GM18868 (cell line): Measurements from ENCODE around the gene OST4.
A peak's percentile ranks its signal among the peaks of the same experiment; 100 is the strongest.

Source experiments
- ATAC-seq: cut with Tn5 transposase; IDR thresholded peaks from one replicate; pipeline ENCODE4 v1.9.1; 2021; ENCODE audit warnings: mild to moderate bottlenecking, moderate library complexity; ENCODE audit not compliant: unreplicated experiment

OST4 gene

DNA sequence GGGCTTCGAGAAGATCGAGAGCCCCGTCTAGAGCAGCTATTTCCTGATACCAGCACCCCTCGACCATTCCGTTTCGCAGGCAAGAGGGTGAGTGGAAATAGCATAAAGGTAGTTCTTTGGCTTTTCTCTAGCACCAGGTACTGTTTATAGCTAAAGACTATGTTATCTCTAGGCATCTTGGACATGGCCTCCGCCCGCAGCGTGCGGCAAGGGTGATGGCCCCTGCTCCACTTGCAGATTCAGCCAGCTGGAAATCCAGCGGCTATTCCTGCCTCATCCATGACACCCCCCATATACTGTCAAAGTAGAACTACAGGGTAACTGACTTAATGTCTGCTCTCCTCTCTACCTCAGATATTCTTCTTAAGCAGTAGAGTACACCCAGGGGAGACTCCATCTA lies 16.7 kb downstream of the OST4 start:
- ATAC-seq = no peak

DNA sequence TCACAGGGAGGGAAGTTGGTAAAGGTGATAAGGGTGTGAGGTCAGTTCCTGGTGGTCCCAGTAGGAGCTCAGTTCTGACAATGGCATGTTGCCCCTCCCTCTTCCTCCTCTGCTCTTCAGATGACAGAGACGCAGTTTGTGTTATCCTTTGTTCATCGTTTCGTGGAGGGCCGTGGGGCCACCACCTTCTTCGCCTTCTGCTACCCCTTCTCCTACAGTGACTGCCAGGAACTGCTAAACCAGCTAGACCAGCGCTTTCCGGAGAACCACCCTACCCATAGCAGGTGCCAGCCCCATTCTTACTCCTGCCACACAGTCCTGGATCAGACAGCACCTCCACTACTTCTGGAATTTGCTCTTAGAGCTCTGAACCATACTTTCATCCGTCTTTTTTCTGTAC lies 17.7 kb downstream of the OST4 start:
- no peak for ATAC-seq

DNA sequence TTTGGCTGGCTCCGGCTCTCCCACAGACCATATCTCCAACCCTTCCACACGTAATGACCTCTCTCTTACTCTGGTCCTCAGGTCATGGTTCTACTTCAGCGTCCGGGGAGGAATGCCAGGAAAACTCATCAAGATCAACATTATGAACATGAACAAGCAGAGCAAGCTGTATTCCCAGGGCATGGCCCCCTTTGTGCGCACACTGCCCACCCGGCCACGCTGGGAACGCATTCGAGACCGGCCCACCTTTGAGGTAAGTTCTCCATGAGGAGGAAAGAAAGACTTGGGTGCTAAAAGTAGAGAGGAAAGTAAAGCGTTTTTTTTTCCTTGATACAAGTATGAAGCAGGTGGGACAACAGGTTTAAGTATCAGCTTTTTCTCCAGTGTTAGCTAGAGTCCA lies 18.1 kb downstream of the OST4 start:
- no peak for ATAC-seq

DNA sequence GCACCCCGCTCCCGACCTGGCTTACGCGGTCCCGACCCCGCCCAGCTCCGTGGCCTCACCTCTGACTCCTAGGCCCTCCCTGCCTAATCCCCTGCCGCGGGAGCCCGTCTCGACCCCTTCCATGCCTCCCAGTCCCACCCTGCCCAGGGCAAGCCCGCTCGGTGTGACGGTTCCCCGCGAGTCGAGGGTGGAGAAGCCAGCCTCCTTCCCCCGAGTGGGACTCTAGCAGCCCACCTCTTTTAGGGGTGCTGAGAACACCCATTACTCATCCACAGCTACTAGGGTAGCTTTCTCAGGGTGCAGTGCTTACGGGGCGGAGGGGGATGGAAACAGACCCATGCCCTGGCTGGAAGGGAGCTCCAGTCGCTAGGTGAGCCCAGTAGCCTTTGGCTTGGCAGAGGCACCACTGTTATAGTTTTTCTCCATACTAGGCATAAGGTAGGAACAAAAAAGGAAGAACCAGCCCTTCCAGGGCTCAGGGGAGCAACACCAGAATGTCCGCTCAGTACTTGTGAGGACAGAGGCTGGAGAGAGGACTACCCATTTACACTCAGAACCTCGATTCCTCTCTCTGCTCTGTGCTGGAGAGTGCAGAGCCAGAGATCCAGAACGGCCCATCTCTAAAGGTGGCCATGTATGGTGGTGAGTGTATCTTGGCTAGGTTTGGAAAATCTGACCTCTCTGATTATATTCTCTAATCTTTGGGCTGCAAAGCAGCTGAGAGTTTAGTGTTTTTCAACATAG lies 19.4 kb downstream of the OST4 start:
- no peak for ATAC-seq

DNA sequence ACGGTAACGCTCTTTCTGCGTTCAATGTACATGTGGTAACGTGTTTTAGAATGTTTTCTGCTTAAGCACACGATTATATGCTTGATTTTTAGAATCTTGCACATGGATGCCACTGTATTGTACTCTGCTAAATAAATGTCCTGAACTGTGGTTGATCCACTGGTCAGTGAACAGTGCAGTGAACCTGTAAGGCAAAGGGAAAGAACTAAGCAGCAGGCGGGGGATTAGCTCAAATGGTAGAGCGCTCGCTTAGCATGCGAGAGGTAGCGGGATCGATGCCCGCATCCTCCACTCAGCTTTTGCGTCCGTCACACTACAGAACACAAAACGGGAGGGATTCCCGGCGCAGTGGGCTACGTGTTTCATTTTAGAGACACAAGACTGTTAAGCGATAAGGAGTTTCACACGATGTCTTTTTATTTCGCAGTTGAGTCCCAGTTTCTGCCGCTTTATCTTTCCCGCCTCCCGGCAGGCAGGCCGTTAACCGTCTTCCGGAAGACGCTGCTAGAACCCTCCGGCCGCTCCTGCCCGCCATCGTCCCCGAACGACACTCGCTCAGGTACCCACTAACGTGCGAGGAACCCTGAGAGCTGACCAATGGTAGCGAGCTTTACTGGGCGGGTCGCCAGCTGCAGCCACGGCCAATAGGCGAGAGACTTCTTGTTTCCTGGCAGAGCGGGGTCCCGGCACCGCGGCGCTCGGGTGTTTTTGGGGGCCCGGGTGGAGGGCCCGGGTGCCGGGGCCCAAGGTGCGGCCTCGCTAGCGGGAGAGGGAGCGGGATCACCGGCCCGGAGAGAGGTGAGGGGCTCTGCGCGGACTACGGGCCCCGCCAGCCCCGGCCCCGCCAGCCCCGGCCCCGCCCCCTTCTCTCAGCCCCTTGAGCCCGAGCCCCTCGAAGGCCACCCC lies 20.2 kb downstream of the OST4 start, which contains the start of gene AGBL5:
AGBL5 (plus strand) TSS at position 673 of the 906 bp plus-strand sequence. CDS start 1,291 bp downstream, outside the sequence.
- ATAC-seq = peak; percentile 67

DNA sequence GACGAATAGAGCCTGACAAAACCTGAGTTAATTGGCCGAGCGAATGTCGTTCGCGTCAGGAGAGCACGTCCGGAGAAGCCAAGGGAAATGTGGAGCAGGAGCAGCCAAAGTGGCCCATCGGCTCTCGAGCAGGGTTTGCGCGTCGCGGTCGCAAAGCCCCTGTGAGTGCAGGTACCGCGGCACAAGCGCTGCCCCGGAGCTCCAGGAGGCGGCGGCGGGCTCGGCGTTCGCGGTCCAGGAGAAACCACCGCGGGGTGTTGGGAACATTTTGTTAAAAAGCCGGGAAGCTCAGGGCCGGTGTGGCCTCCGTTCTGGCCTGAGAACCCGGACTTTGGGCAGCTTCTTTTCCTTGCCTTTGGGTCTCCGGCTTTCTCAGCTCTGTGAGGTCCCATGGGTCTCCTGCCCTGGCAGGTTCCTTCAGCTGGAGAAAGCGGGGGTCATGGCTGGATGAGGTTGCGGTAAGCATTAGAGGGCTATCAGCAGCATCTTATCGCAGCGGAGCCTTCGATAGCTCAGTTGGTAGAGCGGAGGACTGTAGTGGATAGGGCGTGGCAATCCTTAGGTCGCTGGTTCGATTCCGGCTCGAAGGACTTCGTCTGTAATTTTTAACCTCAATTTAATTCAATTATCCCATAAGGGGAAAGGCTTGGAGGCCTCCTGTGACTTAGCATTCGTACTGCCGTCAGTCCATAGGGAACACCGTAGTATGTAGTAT lies 21.0 kb downstream of the OST4 start:
- peak; percentile 50 for ATAC-seq

DNA sequence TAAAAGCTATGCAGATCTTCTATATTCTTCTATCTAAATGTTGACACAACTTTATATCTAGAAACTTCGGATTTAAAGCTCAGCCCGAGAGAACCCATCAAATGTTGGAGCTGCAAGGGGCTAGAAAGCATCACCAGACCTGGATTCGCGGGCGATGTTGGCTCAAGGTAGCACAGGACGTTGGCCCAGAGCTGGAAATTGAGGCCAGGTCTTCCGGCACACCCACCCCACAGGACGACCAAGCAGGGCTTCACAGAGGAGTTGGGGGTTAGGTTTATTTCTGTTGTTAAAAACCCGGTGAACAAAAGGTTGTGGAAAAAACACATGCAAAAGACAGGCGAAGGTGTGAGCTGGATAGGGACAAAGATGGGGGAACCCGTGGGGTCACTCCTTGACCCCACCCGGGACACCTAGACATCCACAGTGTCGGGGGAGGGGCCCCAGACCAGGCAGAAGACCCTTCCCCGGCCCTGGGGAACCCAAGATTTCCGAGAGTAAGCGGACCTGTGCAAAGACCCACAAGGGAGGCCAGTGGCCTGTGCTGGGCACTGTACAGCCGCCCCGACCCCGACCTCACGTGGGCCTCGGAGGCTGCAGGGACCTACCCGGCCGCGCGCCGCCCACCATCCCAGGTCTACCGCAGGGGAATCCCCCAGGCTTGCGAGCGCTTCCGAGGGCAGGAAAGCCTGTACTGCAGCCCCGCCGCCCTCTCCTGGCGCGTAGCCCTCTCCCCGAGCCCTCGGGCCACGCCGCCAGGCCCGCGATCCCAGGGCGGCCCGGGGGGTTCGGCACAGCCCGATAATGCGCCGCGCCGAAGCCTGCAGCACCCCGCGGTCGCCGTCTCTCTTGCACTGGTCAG lies 21.8 kb downstream of the OST4 start:
- ATAC-seq = peak; percentile 30

DNA sequence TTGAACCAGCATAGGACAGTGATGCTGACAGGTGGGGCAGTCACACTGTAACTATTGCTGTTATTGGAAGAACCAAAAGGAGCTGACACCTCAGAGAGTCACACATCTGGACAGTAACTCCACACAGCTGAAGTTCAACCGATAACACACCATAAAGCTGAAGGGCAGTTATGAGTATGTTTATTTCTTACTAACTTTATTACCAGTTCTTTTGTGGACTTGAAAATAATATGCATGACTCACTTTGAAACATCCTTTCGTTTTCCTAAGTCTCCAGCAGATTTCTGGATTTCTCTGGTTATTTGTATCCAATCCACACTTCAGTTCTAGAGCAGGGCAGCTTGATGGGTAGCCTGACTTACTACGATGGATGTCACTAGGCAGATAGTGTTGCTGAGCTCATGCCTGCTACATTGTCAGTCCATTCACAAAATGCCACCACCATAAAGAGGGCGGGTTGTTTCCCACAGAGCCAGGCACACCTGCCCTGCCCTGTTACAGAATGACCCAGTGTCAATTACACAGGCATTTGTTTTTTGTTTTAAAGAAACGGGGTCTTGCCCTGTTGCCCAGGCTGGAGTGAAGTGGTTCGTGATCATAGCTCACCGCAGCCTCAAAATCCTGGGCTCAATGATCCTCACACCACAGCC lies 28.3 kb downstream of the OST4 start:
- no peak for ATAC-seq

DNA sequence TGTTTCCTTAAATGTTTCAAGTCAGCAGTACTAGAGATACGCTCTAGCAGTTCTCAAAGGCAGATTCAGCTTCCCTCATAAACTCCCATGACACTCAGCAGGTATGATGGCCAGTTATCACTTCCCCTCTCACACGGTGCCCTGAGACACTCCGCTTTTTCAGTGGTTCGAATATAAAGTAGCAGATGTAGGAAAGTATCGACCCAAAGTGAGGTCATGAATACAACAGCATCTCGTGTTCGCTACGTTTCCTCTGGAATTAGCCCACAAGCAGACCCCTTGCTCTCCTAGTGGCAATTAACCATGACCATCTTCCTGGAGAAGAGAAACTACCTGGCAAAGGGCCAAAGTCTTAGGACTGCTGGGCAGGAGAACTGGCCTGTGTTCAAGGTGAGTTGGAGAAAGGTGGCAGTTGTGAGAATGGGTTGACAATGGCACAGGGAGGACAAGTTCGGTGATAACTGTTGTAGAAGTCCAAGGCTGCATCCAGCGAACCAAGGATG lies 29.2 kb downstream of the OST4 start:
- peak; percentile 85 for ATAC-seq

DNA sequence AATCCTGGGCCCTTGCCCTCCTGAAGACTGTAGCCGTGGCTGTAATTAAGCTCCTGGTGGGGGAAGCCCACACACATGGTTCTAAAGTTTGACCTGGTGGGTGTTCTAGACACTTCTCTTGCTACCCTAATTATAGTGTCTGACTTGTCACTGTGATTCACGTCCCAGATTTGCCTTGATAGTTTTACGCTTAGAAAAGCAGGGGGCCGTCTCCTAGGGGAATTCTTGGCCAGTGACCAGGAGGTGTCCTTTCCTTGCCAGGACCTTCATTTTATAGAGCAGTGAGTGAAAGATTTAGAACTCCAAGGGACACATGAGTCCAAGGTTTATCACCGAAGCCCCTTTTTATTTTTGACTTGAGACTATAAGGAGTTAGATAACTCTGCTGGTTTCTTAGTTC lies 29.7 kb downstream of the OST4 start:
- ATAC-seq = peak; percentile 42

DNA sequence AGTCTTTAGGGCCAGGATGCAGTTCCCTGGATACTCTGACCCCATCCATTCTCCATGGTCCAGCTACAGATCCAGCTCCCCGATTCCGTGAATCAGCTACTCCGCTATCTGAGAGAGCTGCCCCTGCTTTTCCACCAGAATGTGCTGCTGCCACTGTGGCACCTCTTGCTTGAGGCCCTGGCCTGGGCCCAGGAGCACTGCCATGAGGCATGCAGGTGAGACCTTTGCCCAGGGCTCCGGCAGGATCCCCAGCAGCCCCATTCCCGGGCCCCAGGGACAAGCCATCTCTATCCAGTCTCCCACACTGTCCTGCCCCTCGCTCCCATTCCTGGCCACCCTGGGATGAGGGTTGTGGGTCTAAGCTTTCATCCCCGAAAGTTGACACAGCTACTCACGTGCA lies 31.2 kb downstream of the OST4 start:
- ATAC-seq = no peak

DNA sequence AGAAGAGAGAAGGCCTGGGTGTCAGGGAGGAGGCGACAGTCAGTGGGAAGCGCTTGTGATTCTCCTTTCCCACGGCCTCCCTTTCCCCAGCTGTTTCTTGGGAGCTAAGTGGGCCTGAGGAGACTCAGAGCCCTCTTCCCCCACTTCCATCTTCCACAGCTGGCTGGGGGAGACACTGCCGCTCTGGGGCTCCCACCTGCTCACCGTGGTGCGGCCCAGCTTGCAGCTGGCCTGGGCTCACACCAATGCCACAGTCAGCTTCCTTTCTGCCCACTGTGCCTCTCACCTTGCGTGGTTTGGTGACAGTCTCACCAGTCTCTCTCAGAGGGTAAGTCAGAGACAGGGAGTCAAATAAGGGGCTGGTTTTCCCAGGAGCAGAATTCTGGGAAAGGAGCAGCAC lies 31.6 kb downstream of the OST4 start:
- ATAC-seq = no peak

DNA sequence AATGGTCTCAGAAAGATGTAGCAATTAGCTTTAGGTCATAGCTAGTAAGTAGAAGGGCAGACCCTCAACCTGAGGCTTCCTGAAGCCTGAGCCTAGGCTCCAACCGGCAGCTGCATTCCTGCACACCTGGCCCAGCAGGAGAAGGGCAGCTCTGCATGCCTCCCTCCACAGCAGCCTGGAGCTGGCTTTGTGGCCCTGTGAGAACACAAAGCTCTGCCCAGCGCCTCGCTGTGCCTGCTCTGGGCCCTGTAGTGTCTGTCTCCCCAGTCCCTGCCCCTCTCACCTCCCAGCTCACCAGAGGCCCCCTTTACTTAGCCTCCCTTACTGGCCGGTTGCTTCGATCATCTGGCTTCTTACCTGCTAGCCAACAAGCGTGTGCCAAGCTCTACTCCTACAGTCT lies 32.0 kb downstream of the OST4 start:
- no peak for ATAC-seq

DNA sequence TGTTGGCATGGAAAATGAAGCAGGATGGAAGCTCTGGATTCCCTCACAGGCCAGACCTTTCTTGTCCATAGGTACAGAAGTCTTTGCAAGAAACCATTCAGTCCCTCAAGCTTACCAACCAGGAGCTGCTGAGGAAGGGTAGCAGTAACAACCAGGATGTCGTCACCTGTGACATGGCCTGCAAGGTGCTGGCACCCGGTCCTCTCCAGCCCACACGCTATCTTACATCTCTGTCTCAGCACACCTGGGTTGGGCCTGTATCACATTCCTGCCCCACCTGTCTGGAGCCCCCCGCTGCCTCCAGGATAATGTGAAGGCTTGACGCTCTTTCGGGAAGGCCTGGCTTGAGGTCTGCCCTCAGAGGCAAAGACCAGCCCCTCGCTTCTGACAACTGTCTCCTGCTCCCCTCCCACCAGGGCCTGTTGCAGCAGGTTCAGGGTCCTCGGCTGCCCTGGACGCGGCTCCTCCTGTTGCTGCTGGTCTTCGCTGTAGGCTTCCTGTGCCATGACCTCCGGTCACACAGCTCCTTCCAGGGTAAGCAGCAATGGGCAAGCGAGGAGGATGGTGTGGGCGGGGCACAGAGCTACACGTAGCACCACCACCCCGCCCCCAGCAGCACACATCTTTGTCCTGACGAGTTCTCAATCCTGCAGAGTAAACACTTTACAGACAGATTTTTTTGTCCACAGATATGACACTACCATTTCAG lies 32.7 kb downstream of the OST4 start:
- ATAC-seq = no peak

DNA sequence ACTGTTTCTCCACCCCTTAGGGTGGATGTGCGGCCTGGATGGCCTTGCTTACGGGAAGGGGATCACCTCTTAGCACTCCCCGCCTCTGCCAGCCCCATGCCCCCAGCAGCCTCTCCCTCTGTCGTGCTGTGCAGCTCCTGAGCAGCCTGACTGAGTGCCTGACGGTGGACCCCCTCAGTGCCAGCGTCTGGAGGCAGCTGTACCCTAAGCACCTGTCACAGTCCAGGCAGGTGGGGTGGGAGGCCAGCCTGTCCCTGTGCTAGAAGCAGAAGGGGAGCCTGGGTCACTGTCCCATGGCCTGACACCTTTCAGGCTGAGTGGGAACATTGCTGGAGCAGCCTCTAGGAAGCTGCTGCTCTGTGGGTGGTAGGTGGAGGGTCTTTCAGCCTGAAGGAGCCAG lies 33.4 kb downstream of the OST4 start:
- no peak for ATAC-seq

DNA sequence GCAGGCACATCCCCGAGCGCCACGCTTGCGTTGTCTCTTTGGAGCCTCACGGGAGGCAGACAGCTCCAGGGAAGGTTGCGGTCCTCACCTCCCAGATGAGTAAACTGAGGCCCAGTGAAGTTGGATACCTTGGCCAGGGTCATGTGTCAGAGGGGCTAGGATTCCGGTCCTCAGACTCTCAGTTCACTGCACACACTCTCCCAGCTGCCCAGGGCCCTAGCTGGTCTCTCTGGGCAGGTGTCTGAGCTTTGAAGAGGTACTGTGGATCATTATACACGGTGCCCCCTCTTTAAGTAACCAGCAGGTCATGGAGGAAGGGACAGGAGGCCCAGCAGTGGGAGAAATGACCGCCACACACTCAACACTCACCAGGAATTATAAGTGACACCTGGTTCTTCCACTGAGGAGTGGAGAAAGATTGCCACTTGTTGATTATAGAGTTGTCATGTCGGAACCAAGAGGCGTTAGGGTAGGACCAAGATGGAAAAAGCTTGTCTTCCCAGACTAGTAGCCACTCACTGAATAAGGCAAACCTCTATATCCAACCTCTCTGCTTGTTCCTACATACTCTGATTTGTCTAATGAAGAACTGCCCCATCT lies 38.1 kb downstream of the OST4 start:
- no peak for ATAC-seq

DNA sequence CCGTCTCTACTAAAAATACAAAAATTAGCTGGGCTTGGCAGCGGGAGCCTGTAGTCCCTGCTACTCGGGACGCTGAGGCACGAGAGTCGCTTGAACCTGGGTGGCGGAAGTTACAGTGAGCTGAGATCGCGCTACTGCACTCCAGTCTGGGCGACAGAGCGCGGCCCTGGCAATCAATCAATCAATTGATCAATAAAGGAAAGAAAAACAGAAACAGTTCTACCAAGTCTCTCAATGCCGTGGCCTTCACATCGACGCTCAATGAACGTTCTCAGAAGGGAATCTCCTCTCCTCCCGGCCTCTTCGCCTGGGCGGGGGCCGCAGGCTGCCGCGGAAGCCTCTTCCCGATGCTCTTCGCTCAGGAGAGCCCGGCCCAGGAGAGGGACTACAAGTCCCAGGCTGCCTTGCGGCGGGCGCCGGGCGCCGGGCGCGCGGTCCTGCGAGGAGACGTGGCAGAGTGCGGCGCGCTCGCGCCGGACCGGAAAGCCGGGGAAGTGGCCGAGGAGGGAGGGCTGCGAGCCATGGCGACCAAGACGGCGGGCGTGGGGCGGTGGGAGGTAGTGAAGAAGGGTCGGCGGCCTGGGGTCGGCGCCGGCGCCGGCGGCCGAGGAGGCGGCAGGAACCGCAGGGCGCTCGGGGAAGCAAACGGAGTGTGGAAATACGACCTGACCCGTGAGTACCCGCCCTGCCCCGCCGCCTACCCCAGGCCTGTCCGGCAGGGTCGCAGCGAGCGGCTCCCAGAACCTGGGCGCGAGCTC lies 38.8 kb downstream of the OST4 start, which contains the start of gene TMEM214:
TMEM214 (plus strand) TSS at position 471 of the 758 bp plus-strand sequence; CDS start at position 522, 51 bp downstream.
- peak; percentile 96 for ATAC-seq

DNA sequence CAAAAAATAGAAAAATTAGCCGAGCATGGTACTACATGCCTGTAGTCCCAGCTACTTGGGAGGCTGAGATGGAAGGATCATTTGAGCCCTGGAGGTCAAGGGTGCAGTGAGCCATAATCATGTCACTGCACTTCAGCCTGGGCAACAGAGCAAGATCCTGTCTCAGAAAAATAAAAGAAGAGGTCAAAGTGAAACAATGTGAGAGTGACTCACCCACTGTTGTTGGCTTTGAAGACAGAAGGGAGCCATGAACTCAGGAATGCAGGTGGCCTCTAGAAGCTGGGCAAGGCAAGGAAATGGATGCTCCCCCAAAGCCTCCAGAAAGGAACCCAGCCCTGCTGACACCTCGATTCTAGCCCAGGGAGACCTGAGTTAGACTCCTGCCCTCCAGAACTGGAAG lies 42.4 kb downstream of the OST4 start:
- no peak for ATAC-seq
